Cardiac muscle cell (in vitro differentiated cells and primary cell): ENCODE measurements around the gene NAP1L4. TPM values are rescaled to one million over a fixed set of nuclear protein-coding genes. Genes with fewer than 3 reads are reported as not detected.

Source experiments
- DNase-seq, 2 donors: peaks; one replicate each; pipeline versions ENCODE4 v3.0.0 to v3.0.0-alpha.2; 2010 to 2017; ENCODE audit warnings: low read depth in 1 of 2, low spot score in 1 of 2
- H3K27ac ChIP-seq: fragments of 200-600 bp; sonication (generic); 2 replicates; pipeline ENCODE4 v1.5.1; 2016
- H3K27me3 ChIP-seq: fragments of 200-600 bp; sonication (generic); 2 replicates; pipeline ENCODE4 v1.6.0; 2016; ENCODE audit warnings: control low read depth
- H3K36me3 ChIP-seq: fragments of 200-600 bp; sonication (generic); 2 replicates; pipeline ENCODE4 v1.5.1; 2016; ENCODE audit warnings: control low read depth
- H3K4me1 ChIP-seq: fragments of 200-600 bp; sonication (generic); 2 replicates; pipeline ENCODE4 v1.8.1; 2017; ENCODE audit warnings: low read depth, mild to moderate bottlenecking, mixed run types
- H3K4me3 ChIP-seq: fragments of 200-600 bp; sonication (generic); 2 replicates; pipeline ENCODE4 v1.5.1; 2016; ENCODE audit warnings: mild to moderate bottlenecking
- H3K9me3 ChIP-seq: fragments of 200-600 bp; sonication (generic); 2 replicates; pipeline ENCODE4 v1.5.1; 2017; ENCODE audit warnings: low read depth, mild to moderate bottlenecking, control low read depth
- polyA plus RNA-seq: library from polyadenylated mRNA; unstranded; fragments of >200 nt; fragmentation: Nextera tagmentation; extraction: Ambion mirVana; gene quantifications from 2 replicates; pipeline ENCODE4 v1.2.1, GENCODE V29; 2016
- total RNA-seq: library from RNA; depleted of rRNA; stranded (reverse); fragments of >200 nt; gene quantifications from 2 replicates; pipeline ENCODE4 v1.2.3, GENCODE V29; 2016
- TF ChIP-seq, protein P1 (sequence below): IDR thresholded peaks from 2 replicates; pipeline ENCODE4 v1.5.1; 2012; ENCODE audit warnings: low read depth, mild to moderate bottlenecking, low read length

NAP1L4 gene
- total and polyA plus RNA-seq, 2 experiments from 2014 or later, result 132 to 254 TPM

DNA sequence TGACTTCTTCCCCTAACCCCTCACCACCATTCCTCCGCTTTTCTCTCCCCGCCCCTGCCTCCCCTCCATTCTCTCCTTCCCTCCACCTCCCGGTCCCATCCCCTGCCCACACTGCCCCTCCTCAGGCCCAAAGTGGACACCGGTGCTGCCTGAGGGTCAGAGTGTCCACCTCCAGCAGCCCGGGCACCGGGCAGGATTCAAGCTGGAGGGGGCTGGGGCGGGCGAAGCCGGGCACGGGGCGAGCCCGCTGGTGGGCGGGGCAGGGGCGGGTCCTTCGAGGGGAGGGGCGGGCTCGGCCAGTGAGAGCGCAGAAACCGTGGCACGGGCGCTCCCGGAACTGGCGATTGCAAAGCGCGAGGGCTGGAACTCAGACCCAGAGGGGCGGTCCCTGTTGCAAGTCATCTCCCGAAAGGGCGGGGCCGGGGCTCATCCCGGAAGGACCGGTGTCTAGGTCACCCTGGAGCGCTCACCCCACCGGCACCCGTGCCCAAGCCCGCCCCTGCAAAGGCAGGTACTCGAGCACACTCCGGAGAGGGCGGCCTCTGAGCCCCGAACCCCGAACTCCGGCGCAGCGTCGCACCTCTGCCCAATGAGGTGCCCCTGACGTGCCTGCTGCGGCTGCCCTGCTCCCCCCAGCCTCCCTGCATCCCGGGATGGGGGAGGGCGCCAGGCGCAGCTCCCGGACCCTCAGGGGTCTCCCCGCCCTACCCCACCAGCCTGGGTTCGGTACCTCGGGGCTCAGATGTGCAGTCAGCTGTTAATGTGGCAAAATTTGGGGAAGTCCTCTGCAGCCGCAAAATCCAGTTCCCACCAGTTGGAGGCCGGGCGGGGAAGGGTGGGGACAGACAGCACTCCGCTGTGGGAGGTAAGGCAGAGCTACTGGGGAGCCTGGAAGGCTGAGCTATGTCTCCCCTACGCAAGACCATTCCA lies 90.0 kb downstream of the NAP1L4 start:
- TF ChIP-seq, protein P1, sequence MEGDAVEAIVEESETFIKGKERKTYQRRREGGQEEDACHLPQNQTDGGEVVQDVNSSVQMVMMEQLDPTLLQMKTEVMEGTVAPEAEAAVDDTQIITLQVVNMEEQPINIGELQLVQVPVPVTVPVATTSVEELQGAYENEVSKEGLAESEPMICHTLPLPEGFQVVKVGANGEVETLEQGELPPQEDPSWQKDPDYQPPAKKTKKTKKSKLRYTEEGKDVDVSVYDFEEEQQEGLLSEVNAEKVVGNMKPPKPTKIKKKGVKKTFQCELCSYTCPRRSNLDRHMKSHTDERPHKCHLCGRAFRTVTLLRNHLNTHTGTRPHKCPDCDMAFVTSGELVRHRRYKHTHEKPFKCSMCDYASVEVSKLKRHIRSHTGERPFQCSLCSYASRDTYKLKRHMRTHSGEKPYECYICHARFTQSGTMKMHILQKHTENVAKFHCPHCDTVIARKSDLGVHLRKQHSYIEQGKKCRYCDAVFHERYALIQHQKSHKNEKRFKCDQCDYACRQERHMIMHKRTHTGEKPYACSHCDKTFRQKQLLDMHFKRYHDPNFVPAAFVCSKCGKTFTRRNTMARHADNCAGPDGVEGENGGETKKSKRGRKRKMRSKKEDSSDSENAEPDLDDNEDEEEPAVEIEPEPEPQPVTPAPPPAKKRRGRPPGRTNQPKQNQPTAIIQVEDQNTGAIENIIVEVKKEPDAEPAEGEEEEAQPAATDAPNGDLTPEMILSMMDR, result no peak
- Histone ChIP-seq H3K27me3 (no peaks in the 10 kb centered on the region), H3K4me3 (peak overlapping the region; percentile 68), H3K36me3 (no peaks in the 10 kb centered on the region), H3K4me1 (peaks cover 4% of the 10 kb centered on the region), H3K9me3 (no peaks in the 10 kb centered on the region), H3K27ac (no peak overlapping the region)
- DNase-seq, result peak; percentile 91 to 92

DNA sequence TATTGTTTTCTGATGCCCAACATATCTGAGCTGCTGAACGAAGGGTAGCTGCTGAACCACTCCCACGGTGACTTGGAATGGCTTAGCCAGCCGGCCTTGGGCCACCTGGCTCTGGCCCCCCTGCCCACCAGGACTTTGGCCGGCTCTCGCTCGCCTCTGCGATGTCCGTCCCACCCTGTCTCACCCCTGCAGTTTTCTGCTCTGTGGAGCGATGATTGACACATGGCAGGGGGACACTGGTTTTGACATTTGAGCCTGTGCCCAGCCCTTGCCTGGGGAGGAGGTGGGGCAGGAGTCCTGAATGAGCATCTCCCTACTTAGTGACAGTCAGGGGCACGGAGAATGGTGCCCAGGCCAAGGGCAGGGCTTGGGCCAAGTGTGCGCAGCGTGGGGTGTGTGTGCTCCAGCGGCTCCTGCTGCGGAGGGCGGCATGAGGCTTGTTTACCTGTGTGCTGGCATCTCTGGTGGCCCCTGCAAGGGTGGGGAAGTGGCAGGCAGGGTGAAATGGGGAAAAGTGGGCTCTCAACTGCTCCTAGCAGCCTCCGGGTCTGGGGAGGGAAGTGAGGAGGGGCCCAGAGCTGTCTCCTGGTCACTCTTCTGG lies 90.8 kb downstream of the NAP1L4 start:
- no peak overlapping the region for H3K27ac ChIP-seq
- TF ChIP-seq, protein P1, result no peak
- H3K4me3 ChIP-seq, result no peak overlapping the region
- H3K36me3 ChIP-seq, result no peaks in the 10 kb centered on the region
- H3K4me1 ChIP-seq, result peaks cover 4% of the 10 kb centered on the region
- H3K27me3 ChIP-seq, result no peaks in the 10 kb centered on the region
- no peak for DNase-seq
- no peaks in the 10 kb centered on the region for H3K9me3 ChIP-seq

DNA sequence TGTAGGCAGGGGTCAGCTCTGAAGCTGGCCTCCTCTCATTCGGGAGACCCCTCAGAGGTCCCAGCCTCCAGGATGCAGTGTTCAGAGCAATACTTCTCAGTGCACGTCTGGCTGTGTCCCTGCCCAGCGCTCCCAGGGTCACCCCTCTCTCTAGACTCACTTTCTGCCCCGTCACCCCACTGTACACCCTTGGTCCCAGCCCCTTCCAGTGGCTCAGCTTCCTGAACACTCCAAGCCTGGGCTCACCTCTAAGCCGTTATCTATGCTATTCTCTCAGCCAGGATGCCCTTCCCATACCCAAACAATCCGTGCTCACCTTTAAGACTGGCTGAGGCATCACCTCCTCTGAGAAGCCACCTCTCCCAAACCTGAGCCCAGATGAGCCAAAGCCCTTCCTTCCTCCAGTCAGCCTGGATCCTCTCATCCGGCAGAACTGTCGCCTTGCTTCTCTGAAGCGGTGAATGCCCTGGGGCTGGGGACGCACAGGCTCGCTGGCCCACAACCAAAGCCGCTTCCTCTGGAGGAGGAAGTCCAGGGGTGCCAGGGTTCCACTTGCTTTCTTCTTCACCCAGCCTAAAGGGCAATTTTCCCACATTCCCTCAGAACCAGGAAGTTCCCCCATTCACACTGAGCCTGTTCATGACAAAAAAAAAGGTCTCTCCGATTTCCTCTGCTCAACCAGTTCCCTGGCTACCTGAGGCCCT lies 92.9 kb downstream of the NAP1L4 start:
- H3K27me3 ChIP-seq, result no peaks in the 10 kb centered on the region
- H3K36me3 ChIP-seq, result no peaks in the 10 kb centered on the region
- H3K9me3 ChIP-seq, result no peaks in the 10 kb centered on the region
- H3K4me1 ChIP-seq, result peaks cover 4% of the 10 kb centered on the region
- no peak overlapping the region for H3K4me3 ChIP-seq
- DNase-seq, result no peak
- no peak overlapping the region for H3K27ac ChIP-seq
- TF ChIP-seq, protein P1, result no peak

DNA sequence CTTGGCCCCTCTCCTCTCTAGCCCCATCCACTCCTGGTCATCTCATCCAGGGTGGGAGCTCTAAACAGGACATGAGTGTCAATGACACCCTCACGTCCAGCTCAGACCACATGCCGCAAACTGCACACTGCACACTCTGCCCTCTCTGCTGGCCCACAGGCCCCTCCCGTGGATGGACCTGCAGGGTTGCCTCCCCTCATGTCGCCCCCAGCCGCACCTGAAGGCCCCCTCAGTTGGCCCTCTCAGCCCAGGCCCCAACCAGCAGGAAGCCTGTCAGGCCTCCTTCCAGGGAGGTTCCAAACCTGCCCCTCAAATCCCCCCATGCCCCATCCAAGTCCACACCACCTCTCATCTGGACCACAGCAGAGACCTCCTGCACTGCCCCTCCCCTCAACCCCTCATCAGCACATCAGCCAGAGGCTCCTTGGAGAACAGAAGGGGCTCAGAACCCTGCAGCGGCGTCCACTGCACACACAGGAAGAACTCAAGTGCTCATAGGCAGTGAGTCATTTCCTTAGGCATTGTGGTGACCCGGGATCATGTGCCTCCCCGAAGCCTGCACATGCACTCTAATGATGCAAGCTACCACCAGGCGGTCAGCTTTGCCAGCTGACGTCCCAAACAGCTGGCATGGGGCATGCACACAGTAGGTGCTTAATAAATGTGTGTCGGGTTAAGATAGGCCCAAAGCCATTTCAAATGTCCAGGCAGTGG lies 93.6 kb downstream of the NAP1L4 start:
- Histone ChIP-seq H3K27ac (no peak overlapping the region), H3K4me3 (no peak overlapping the region), H3K36me3 (no peaks in the 10 kb centered on the region), H3K27me3 (no peaks in the 10 kb centered on the region), H3K9me3 (no peaks in the 10 kb centered on the region), H3K4me1 (peaks cover 4% of the 10 kb centered on the region)
- DNase-seq, result peak in 1 of 2 donors; percentile 94
- TF ChIP-seq, protein P1, result no peak

DNA sequence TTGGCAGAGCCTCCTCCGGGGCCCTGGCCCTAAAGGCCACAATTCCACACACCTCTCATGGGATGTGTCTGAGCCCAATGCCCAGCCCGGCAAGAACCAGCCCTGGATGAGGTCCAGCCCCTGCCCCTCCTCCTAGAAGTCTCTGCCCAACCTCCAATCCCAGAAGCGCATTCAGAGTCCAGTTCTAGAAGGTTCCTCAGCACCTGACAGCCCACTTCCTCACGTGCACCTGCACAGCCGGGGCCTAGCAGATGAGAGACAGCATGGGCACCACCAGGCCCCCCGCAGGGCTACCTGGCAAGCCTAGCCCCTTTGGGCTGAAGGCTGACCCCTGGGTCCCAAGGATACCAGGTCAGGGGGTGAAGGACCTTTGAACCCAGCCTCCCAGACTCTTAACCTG lies 95.1 kb downstream of the NAP1L4 start:
- Histone ChIP-seq H3K4me3 (no peak overlapping the region), H3K27me3 (no peaks in the 10 kb centered on the region), H3K27ac (no peak overlapping the region), H3K9me3 (no peaks in the 10 kb centered on the region), H3K4me1 (peaks cover 4% of the 10 kb centered on the region), H3K36me3 (no peaks in the 10 kb centered on the region)
- TF ChIP-seq, protein P1, result no peak
- no peak for DNase-seq
